HepG2 (cell line): Measurements from ENCODE around the gene GRID1. TPM values are rescaled to one million over a fixed set of nuclear protein-coding genes. Genes with fewer than 3 reads are reported as not detected.

Experiments used
- ATAC-seq: fragments of 200-7000 bp; cut with Tn5 transposase; 3 replicates; pipeline ENCODE4 v1.9.1; 2020; ENCODE audit warnings: mild to moderate bottlenecking, moderate library complexity
- BruUV-seq: library from RNA; stranded (reverse); fragments of 400-500 nt; replicated peaks from 2 replicates; lab custom pipeline; 2021; lab: Mats Ljungman, UMichigan
- CTCF ChIA-PET: fragments of 300-600 bp; formaldehyde crosslinking; extraction: SDS; loops from one replicate; lab custom pipeline; 2021; ENCODE audit warnings: low total read pairs, inconsistent platforms, low intra/inter-chr PET ratio; lab: Yijun Ruan, JAX
- POLR2A ChIA-PET: fragments of 350-600 bp; sonication (Branson Sonifier 250); formaldehyde crosslinking; loops from one replicate; lab custom pipeline; 2020; ENCODE audit warnings: antibody characterized with exemption, inconsistent platforms; lab: Yijun Ruan, JAX
- DNase-seq: peaks from one replicate; pipeline ENCODE4 v3.0.0-alpha.2; 2015; ENCODE audit warnings: low spot score
- FAIRE-seq: peaks from 3 replicates; lab custom pipeline; 2011; peaks lifted over from hg19 to GRCh38; lab: Jason Lieb, UNC
- H2AFZ ChIP-seq: one replicate; pipeline ENCODE4 v1.6.1; 2011; ENCODE audit warnings: low read length, inconsistent platforms
- H3K27ac ChIP-seq: fragments of 300-600 bp; 3 replicates; pipeline ENCODE4 v1.8.0; 2011; ENCODE audit warnings: mixed run types, mild to moderate bottlenecking, mixed read lengths, low read length, inconsistent platforms; ENCODE audit not compliant: insufficient read depth; ENCODE audit errors: extremely low read length
- H3K27me3 ChIP-seq, 2 experiments: fragments of 200-600 bp in 1 of 2; 2 replicates in 1 of 2; 3 replicates in 1 of 2; pipeline versions ENCODE4 v1.6.0 to v1.8.0; 2011; ENCODE audit warnings: low read length in 2 of 2, mild to moderate bottlenecking in 2 of 2, moderate library complexity in 2 of 2, inconsistent platforms in 1 of 2; ENCODE audit not compliant: insufficient read depth in 2 of 2, control insufficient read depth in 1 of 2
- H3K36me3 ChIP-seq, 2 experiments: fragments of 200-600 bp in 1 of 2; replicated peaks in 1 of 2; 2 replicates in 1 of 2; 3 replicates in 1 of 2; pipeline versions ENCODE4 v1.5.1 to v1.8.0; 2011; ENCODE audit warnings: low read length in 2 of 2, inconsistent platforms in 1 of 2; ENCODE audit not compliant: insufficient read depth in 2 of 2, control insufficient read depth in 1 of 2
- H3K4me1 ChIP-seq: 2 replicates; pipeline ENCODE4 v1.5.1; 2012; ENCODE audit warnings: low read length, inconsistent platforms; ENCODE audit not compliant: insufficient read depth
- H3K4me2 ChIP-seq: 2 replicates; pipeline ENCODE4 v1.6.0; 2011; ENCODE audit warnings: low read depth, low read length, inconsistent platforms
- H3K4me3 ChIP-seq, 3 experiments: fragments of 200-600 bp in 1 of 3; sonication (generic), shearing (Covaris generic) in 1 of 3; replicated peaks in 1 of 3; 2 replicates each; pipeline ENCODE4 v1.5.1; 2011 to 2016; ENCODE audit warnings: low read length in 3 of 3, inconsistent platforms in 2 of 3, low read depth in 2 of 3, mild to moderate bottlenecking in 2 of 3, control low read depth in 1 of 3, mixed read lengths in 1 of 3; ENCODE audit not compliant: insufficient read depth in 1 of 3
- H3K79me2 ChIP-seq: one replicate; pipeline ENCODE4 v1.6.1; 2011; ENCODE audit warnings: low read length, inconsistent platforms; ENCODE audit not compliant: insufficient read depth
- H3K9ac ChIP-seq: 2 replicates; pipeline ENCODE4 v1.6.0; 2011; ENCODE audit warnings: mild to moderate bottlenecking, low read depth, low read length, inconsistent platforms; ENCODE audit not compliant: insufficient read depth
- H3K9me3 ChIP-seq: 2 replicates; pipeline ENCODE4 v1.5.1; 2012; ENCODE audit warnings: mild to moderate bottlenecking, low read length
- H4K20me1 ChIP-seq: 2 replicates; pipeline ENCODE4 v1.6.0; 2011; ENCODE audit warnings: inconsistent platforms, mild to moderate bottlenecking, low read length, moderate library complexity; ENCODE audit not compliant: insufficient read depth
- AGO1 ChIP-seq: fragments of 200-400 bp; formaldehyde crosslinking; IDR thresholded peaks from 2 replicates; pipeline ENCODE4 v1.6.1; 2017; ENCODE audit warnings: mild to moderate bottlenecking, low read depth, low read length, moderate library complexity; ENCODE audit not compliant: poor library complexity, severe bottlenecking
- ESRRA ChIP-seq: sonication (generic); formaldehyde crosslinking; IDR thresholded peaks from 2 replicates; pipeline ENCODE4 v1.5.1; 2020; ENCODE audit warnings: mild to moderate bottlenecking, low read depth, missing genetic modification reagents
- FOSL2 ChIP-seq: sonication (generic); formaldehyde crosslinking; IDR thresholded peaks from 2 replicates; pipeline ENCODE4 v1.4.0; 2020; ENCODE audit warnings: missing genetic modification reagents
- HOXA9 ChIP-seq: sonication (generic); formaldehyde crosslinking; IDR thresholded peaks from 2 replicates; pipeline ENCODE4 v1.8.1; 2022; ENCODE audit warnings: missing genetic modification reagents, mild to moderate bottlenecking, moderate library complexity, borderline replicate concordance
- KAT7 ChIP-seq: IDR thresholded peaks from 2 replicates; pipeline ENCODE4 v1.6.1; 2018; ENCODE audit warnings: borderline replicate concordance, missing compliant biosample characterization
- PAWR ChIP-seq: sonication (generic); formaldehyde crosslinking; IDR thresholded peaks from 2 replicates; pipeline ENCODE4 v1.4.0; 2020; ENCODE audit warnings: missing genetic modification reagents, mild to moderate bottlenecking, borderline replicate concordance
- SP140L ChIP-seq: sonication (generic); formaldehyde crosslinking; IDR thresholded peaks from 2 replicates; pipeline ENCODE4 v1.4.0; 2020; ENCODE audit warnings: missing genetic modification reagents, borderline replicate concordance
- SRF ChIP-seq: IDR thresholded peaks from 2 replicates; pipeline ENCODE4 v1.6.1; 2011; ENCODE audit warnings: mild to moderate bottlenecking, low read depth, low read length, moderate library complexity
- ZFP90 ChIP-seq: sonication (generic); formaldehyde crosslinking; IDR thresholded peaks from 2 replicates; pipeline ENCODE4 v1.8.0; 2022; ENCODE audit warnings: missing genetic modification reagents, mild to moderate bottlenecking, inconsistent platforms, borderline replicate concordance
- ZMYM2 ChIP-seq: sonication (generic); formaldehyde crosslinking; IDR thresholded peaks from 2 replicates; pipeline ENCODE4 v1.8.0; 2022; ENCODE audit warnings: mild to moderate bottlenecking, missing genetic modification reagents
- ZNF264 ChIP-seq: sonication (generic); formaldehyde crosslinking; IDR thresholded peaks from 2 replicates; pipeline ENCODE4 v1.4.0; 2020; ENCODE audit warnings: missing genetic modification reagents
- ZNF331 ChIP-seq: sonication (generic); formaldehyde crosslinking; IDR thresholded peaks from 2 replicates; pipeline ENCODE4 v1.4.0; 2020; ENCODE audit warnings: missing genetic modification reagents
- WGBS: methylation state at CpG from one replicate; pipeline ENCODE4 v1.1.6; 2017; ENCODE audit warnings: low lambda C conversion rate; 5-methylcytosine and 5-hydroxymethylcytosine counted together
- in situ Hi-C: cut with HindIII; loops from 2 replicates; pipeline ENCODE4 v1.10.0; 2017; ENCODE audit warnings: low pct_unique_long_range_greater_than_20kb; ENCODE audit not compliant: extremely low pct_ligation_motif_present
- intact Hi-C: fragments of 100-400 bp; cut with micrococcal nuclease; formaldehyde crosslinking; loops from one replicate; pipeline ENCODE4 v1.10.0; 2022; ENCODE audit not compliant: unreplicated experiment
- polyA plus RNA-seq, 8 experiments: library from polyadenylated mRNA; depleted of rRNA in 3 of 8; stranded (reverse) in 7 of 8; unstranded in 1 of 8; fragments of >200 nt; fragmentation: Illumina TruSeq in 4 of 8; extraction: Trizol in 4 of 8; gene quantifications; 2 replicates each; pipeline versions ENCODE4 v1.2.1 to v1.2.3, GENCODE V29; 2011 to 2016; ENCODE audit warnings: low read depth in 4 of 8, missing spikeins in 1 of 8, mixed read lengths in 1 of 8; ENCODE audit not compliant: insufficient read depth in 1 of 8
- total RNA-seq, 5 experiments: library from RNA; depleted of rRNA; stranded (reverse); fragments of >200 nt; fragmentation: Illumina TruSeq; extraction: Trizol; gene quantifications; 2 replicates each; pipeline ENCODE4 v1.2.3, GENCODE V29; 2016; ENCODE audit warnings: low read depth in 1 of 5
- TF ChIP-seq, protein P1 (sequence below): sonication (generic); formaldehyde crosslinking; IDR thresholded peaks from 2 replicates; pipeline ENCODE4 v1.4.0; 2020; ENCODE audit warnings: missing genetic modification reagents

GRID1 gene
- total and polyA plus RNA-seq, 2 of the 13 experiments (the other 11 are each of a cell fraction or from before 2014, with no cell fraction given) = 0.05 TPM; not detected in 1

DNA sequence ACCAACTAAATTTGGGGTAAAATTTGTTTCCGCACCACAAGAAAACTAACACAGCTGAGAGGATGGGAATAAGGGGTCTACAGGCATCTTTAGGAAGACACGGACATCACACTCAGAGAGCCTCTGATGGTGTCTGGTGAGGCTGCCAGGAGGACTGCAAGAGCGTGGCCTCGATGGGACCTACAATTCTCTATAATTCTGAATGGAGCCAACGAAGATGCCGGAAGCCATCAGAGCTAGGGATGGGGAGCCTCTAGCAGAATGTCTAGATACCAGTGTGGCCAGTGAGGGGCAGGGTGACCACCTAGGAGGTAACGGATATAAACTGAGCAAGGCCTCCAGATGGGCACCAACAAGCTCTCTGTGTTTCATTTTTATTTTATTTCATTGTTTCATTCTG lies 7.5 kb downstream of the GRID1 start (continued):
- TF ChIP-seq KAT7 (CRISPR knock-in tag) = no peak
- TF ChIP-seq AGO1 = no peak
- TF ChIP-seq ZMYM2 (CRISPR knock-in tag) = no peak
- no peak for TF ChIP-seq HOXA9 (CRISPR knock-in tag)
- TF ChIP-seq SP140L (CRISPR knock-in tag) = no peak
- TF ChIP-seq ESRRA (CRISPR knock-in tag) = no peak
- no peak for TF ChIP-seq PAWR
- no peak for TF ChIP-seq ZNF264 (CRISPR knock-in tag)
- TF ChIP-seq SRF = no peak
- no peak for TF ChIP-seq ZFP90 (CRISPR knock-in tag)
- no peak for TF ChIP-seq FOSL2 (CRISPR knock-in tag)
- no peak for TF ChIP-seq ZNF331 (CRISPR knock-in tag)

DNA sequence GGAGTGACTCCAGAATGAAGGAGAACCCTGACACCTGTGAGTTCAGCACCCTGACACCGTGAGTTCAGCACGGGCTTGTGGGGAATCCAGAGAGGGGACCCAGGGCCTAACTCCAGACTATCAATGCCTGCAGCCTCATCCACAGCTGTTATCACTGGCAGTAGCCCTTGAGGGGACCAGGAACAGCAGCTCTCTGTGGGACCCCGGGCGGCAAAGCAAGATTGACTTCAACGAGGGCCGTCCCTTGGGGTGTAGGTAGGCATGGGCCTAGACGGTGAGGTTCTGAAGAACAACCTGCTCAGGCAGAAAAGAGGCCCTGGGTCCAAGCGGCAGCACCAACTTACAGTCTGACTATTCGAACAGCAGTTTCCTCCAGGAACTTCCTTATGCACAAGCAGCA lies 8.9 kb downstream of the GRID1 start:
- no peak overlapping the region for H3K4me3 ChIP-seq
- H3K36me3 ChIP-seq = no peaks in the 10 kb centered on the region
- no peak overlapping the region for H2AFZ ChIP-seq
- intact Hi-C loops = no loop called here
- DNase-seq = no peak
- no peak overlapping the region for H3K27ac ChIP-seq
- H3K79me2 ChIP-seq = no peaks in the 10 kb centered on the region
- H3K27me3 ChIP-seq = peaks cover 7 to 55% of the 10 kb centered on the region in 2 experiments; a peak in 4 of 5 replicates
- WGBS = 17% methylated on average over 7 of the region's 9 CpGs
- H3K4me2 ChIP-seq = no peak overlapping the region
- no peaks in the 10 kb centered on the region for H3K9me3 ChIP-seq
- peaks cover 18% of the 10 kb centered on the region for H3K4me1 ChIP-seq
- in situ Hi-C loops = no loop called here
- no peaks in the 10 kb centered on the region for H4K20me1 ChIP-seq
- ChIA-PET CTCF (no interaction called here), POLR2A (no interaction called here)
- H3K9ac ChIP-seq = no peak overlapping the region
- BruUV-seq = no TSS peak
- no peak for FAIRE-seq
- ATAC-seq = no peak
- TF ChIP-seq, protein P1, sequence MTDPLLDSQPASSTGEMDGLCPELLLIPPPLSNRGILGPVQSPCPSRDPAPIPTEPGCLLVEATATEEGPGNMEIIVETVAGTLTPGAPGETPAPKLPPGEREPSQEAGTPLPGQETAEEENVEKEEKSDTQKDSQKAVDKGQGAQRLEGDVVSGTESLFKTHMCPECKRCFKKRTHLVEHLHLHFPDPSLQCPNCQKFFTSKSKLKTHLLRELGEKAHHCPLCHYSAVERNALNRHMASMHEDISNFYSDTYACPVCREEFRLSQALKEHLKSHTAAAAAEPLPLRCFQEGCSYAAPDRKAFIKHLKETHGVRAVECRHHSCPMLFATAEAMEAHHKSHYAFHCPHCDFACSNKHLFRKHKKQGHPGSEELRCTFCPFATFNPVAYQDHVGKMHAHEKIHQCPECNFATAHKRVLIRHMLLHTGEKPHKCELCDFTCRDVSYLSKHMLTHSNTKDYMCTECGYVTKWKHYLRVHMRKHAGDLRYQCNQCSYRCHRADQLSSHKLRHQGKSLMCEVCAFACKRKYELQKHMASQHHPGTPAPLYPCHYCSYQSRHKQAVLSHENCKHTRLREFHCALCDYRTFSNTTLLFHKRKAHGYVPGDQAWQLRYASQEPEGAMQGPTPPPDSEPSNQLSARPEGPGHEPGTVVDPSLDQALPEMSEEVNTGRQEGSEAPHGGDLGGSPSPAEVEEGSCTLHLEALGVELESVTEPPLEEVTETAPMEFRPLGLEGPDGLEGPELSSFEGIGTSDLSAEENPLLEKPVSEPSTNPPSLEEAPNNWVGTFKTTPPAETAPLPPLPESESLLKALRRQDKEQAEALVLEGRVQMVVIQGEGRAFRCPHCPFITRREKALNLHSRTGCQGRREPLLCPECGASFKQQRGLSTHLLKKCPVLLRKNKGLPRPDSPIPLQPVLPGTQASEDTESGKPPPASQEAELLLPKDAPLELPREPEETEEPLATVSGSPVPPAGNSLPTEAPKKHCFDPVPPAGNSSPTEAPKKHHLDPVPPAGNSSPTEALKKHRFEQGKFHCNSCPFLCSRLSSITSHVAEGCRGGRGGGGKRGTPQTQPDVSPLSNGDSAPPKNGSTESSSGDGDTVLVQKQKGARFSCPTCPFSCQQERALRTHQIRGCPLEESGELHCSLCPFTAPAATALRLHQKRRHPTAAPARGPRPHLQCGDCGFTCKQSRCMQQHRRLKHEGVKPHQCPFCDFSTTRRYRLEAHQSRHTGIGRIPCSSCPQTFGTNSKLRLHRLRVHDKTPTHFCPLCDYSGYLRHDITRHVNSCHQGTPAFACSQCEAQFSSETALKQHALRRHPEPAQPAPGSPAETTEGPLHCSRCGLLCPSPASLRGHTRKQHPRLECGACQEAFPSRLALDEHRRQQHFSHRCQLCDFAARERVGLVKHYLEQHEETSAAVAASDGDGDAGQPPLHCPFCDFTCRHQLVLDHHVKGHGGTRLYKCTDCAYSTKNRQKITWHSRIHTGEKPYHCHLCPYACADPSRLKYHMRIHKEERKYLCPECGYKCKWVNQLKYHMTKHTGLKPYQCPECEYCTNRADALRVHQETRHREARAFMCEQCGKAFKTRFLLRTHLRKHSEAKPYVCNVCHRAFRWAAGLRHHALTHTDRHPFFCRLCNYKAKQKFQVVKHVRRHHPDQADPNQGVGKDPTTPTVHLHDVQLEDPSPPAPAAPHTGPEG (CRISPR knock-in tag) = no peak
